Stomach smooth muscle (tissue), 2 donors: ENCODE data around the gene UFSP1.

Experiments
- H3K27ac ChIP-seq: one replicate; pipeline ENCODE4 v1.7.0; 2013; ENCODE audit warnings: mild to moderate bottlenecking, low read length, inconsistent platforms
- H3K27me3 ChIP-seq, 2 donors: one replicate each; pipeline ENCODE4 v1.7.0; 2013; ENCODE audit warnings: low read length in 2 of 2; ENCODE audit not compliant: insufficient read depth in 2 of 2, control insufficient read depth in 1 of 2
- H3K36me3 ChIP-seq, 2 donors: one replicate each; pipeline ENCODE4 v1.7.0; 2013; ENCODE audit warnings: low read length in 2 of 2; ENCODE audit not compliant: control insufficient read depth in 2 of 2, insufficient read depth in 2 of 2
- H3K4me1 ChIP-seq: one replicate; pipeline ENCODE4 v1.7.0; 2013; ENCODE audit warnings: low read length; ENCODE audit not compliant: control insufficient read depth, insufficient read depth
- H3K4me3 ChIP-seq, 2 donors: one replicate each; pipeline ENCODE4 v1.7.0; 2013; ENCODE audit warnings: low read length in 2 of 2
- H3K9ac ChIP-seq, 2 donors: one replicate each; pipeline ENCODE4 v1.7.0; 2013; ENCODE audit warnings: low read length in 2 of 2, mild to moderate bottlenecking in 1 of 2
- H3K9me3 ChIP-seq, 2 donors: one replicate each; pipeline ENCODE4 v1.7.0; 2013; ENCODE audit warnings: low read length in 2 of 2; ENCODE audit not compliant: control insufficient read depth in 2 of 2
- donor health status: healthy.
- donor health status: Pancreatic carcinoma.

The UFSP1 gene

GRCh38 chr7:100866729-100867039 is 22.8 kb downstream of the UFSP1 start:
- Histone ChIP-seq H3K36me3 (peaks cover 6 to 20% of the 10 kb centered on the region in 2 donors), H3K4me3 (peak overlapping the region; percentile 81 to 88), H3K4me1 (peaks cover 37% of the 10 kb centered on the region), H3K27me3 (no peaks in the 10 kb centered on the region), H3K27ac (peak overlapping the region; percentile 96), H3K9ac (peak overlapping the region; percentile 98 to 99), H3K9me3 (no peaks in the 10 kb centered on the region)

GRCh38 chr7:100865938-100866728 is 23.4 kb downstream of the UFSP1 start:
- peak overlapping the region; percentile 98 to 99 for H3K9ac ChIP-seq
- H3K27me3 ChIP-seq: no peaks in the 10 kb centered on the region
- peak overlapping the region; percentile 81 to 88 for H3K4me3 ChIP-seq
- no peaks in the 10 kb centered on the region for H3K9me3 ChIP-seq
- peaks cover 6 to 19% of the 10 kb centered on the region in 2 donors for H3K36me3 ChIP-seq
- H3K27ac ChIP-seq: peak overlapping the region; percentile 96
- peaks cover 37% of the 10 kb centered on the region for H3K4me1 ChIP-seq

- H3K4me3 ChIP-seq: no peak overlapping the region
- H3K9me3 ChIP-seq: no peaks in the 10 kb centered on the region
- H3K4me1 ChIP-seq: peaks cover 37% of the 10 kb centered on the region
- H3K27me3 ChIP-seq: no peaks in the 10 kb centered on the region
- H3K27ac ChIP-seq: peak overlapping the region; percentile 96
- peaks cover 1 to 20% of the 10 kb centered on the region in 2 donors for H3K36me3 ChIP-seq
- no peak overlapping the region for H3K9ac ChIP-seq
These were observed 24.1 kb downstream of the UFSP1 start for GRCh38 chr7:100865372-100865911.

- Histone ChIP-seq H3K9ac (no peak overlapping the region), H3K4me3 (no peak overlapping the region), H3K36me3 (peaks cover 0 to 22% of the 10 kb centered on the region in 2 donors), H3K27ac (no peak overlapping the region), H3K9me3 (no peaks in the 10 kb centered on the region), H3K4me1 (peaks cover 37% of the 10 kb centered on the region), H3K27me3 (no peaks in the 10 kb centered on the region)
These were observed 25.2 kb downstream of the UFSP1 start for GRCh38 chr7:100864263-100864845.

GRCh38 chr7:100863406-100863950 is 26.0 kb downstream of the UFSP1 start:
- no peak overlapping the region for H3K9ac ChIP-seq
- peaks cover 29% of the 10 kb centered on the region for H3K4me1 ChIP-seq
- peaks cover 0 to 26% of the 10 kb centered on the region in 2 donors for H3K36me3 ChIP-seq
- H3K4me3 ChIP-seq: no peak overlapping the region
- H3K27me3 ChIP-seq: no peaks in the 10 kb centered on the region
- no peak overlapping the region for H3K27ac ChIP-seq
- no peaks in the 10 kb centered on the region for H3K9me3 ChIP-seq

- Histone ChIP-seq H3K4me3 (no peak overlapping the region), H3K27me3 (no peaks in the 10 kb centered on the region), H3K36me3 (peaks cover 0 to 26% of the 10 kb centered on the region in 2 donors), H3K4me1 (peaks cover 12% of the 10 kb centered on the region), H3K27ac (no peak overlapping the region), H3K9me3 (no peaks in the 10 kb centered on the region), H3K9ac (no peak overlapping the region)
These were observed 27.9 kb downstream of the UFSP1 start for GRCh38 chr7:100861616-100861985.

GRCh38 chr7:100860702-100861615 is 28.6 kb downstream of the UFSP1 start:
- Histone ChIP-seq H3K9me3 (no peaks in the 10 kb centered on the region), H3K27ac (no peak overlapping the region), H3K27me3 (no peaks in the 10 kb centered on the region), H3K9ac (no peak overlapping the region), H3K4me3 (no peak overlapping the region), H3K4me1 (peaks cover 6% of the 10 kb centered on the region), H3K36me3 (peaks cover 0 to 26% of the 10 kb centered on the region in 2 donors)

DNA sequence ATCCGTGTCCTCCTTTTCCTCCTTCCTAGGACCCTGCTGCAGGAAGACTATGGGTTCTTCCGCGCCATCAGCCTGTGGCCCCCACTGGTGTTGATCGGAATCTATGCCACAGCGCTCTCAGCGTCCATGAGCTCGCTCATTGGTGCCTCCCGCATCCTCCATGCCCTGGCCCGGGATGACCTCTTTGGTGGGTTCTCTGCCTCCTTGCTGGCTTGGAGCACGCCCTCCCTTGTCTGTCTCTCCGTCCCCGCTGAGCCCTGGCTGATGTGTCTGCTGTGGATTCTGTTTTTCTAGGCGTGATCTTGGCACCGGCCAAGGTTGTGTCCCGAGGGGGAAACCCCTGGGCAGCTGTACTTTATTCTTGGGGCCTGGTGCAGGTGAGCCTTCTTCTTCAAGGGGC is 29.7 kb downstream of the UFSP1 start:
- Histone ChIP-seq H3K9ac (no peak overlapping the region), H3K27me3 (no peaks in the 10 kb centered on the region), H3K36me3 (peaks cover 5 to 26% of the 10 kb centered on the region in 2 donors), H3K4me1 (no peaks in the 10 kb centered on the region), H3K27ac (no peak overlapping the region), H3K4me3 (no peak overlapping the region), H3K9me3 (no peaks in the 10 kb centered on the region)

GRCh38 chr7:100856871-100857282 is 32.6 kb downstream of the UFSP1 start:
- Histone ChIP-seq H3K27me3 (no peaks in the 10 kb centered on the region), H3K4me1 (peaks cover 12% of the 10 kb centered on the region), H3K4me3 (no peak overlapping the region), H3K27ac (no peak overlapping the region), H3K9ac (no peak overlapping the region), H3K9me3 (no peaks in the 10 kb centered on the region), H3K36me3 (peaks cover 5 to 21% of the 10 kb centered on the region in 2 donors)

DNA sequence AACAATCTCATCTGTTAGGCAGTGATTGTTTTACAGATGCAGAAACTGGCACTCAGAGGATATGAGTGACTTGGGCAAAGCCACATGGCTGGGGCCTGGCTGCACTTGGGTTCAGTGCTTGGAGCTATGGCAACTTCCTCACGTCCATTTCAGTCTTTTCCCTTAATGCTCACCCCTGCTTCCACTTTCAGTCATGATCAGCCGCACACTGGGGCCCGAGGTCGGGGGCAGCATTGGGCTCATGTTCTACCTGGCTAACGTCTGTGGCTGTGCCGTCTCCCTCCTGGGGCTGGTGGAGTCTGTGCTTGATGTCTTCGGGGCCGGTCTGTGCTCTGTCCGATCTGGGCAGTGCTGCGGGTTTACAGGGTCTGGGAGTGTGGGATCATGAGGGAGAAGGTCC is 34.0 kb downstream of the UFSP1 start:
- no peak overlapping the region for H3K27ac ChIP-seq
- peaks cover 5 to 12% of the 10 kb centered on the region in 2 donors for H3K36me3 ChIP-seq
- H3K9me3 ChIP-seq: no peaks in the 10 kb centered on the region
- no peak overlapping the region for H3K4me3 ChIP-seq
- peaks cover 14% of the 10 kb centered on the region for H3K4me1 ChIP-seq
- no peak overlapping the region for H3K9ac ChIP-seq
- no peaks in the 10 kb centered on the region for H3K27me3 ChIP-seq
